ENCODE measurements around the gene EMSY.

EMSY gene

DNA sequence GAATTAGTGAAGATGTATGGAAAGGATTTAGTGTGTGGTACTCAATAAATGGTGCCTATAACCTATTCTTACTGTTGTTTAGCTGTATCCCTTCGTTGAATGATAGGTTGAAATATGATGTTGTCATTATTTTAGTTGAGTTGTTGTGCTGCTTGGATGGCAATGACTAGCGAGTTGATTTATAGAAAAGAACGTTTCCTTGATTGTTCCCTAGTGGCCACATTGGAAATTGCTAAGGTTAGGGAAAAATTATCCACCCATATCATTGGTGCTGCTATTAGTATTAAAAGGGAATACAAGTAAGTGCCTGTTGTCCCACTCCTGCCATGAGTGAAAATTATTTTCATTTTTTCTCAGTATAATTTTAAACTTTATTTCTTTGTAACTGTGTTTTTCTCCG lies 14.5 kb downstream of the EMSY start:
- no peak for DNase-seq

DNA sequence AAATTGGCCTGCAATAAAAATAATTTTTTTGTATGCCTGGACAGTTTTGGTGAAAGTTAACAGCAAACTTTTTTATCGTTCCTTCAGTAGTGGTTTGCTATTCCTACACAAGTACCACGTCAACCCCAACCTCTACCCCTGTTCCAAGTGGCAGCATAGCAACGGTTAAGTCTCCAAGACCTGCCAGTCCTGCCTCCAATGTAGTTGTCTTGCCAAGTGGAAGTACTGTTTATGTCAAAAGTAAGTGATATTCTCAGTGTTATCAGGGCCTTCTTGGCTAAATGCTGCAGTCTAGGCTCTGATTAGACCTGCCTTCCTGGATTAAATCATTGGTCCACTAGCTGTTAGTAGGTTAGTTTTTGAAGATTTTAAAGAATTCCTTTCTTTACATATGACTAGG lies 15.0 kb downstream of the EMSY start:
- DNase-seq = no peak

DNA sequence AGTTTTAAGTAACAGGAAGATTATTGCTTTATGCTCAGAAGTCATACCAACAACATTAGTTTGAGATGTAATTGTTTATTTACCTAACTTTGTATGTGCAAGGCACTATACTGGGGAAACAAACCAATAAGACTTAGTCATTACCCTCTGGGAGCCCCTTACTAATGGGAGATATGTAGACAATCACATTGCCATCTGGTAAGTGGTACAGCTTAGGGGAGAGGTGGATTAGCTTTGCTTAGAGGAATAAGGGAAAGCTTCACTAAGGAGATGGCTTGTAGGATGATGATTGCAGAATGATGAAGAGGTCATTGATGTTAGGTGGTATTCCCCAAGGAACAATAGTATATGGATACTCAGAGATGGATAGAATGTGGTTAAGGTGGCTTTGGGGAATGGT lies 17.5 kb downstream of the EMSY start:
- DNase-seq = no peak

DNA sequence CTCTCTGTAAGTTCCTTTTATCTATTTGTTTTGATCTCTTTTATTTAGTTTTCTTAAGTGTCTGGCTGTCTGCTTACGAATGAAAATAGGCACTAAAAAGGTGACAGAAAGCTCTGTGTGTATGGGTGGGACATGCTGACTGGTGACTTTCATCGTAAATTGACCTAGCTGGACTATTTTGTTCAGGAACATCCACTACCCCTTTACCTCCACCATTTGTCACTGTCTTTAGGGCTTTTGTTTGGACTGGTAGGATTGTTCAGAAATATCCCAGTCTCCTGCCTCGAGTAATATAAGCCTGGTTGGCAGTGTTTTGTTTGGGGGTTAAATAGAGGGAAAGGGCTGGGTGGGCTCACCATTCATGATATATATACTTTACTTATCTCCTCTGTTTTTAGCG lies 20.9 kb downstream of the EMSY start:
- DNase-seq = no peak

DNA sequence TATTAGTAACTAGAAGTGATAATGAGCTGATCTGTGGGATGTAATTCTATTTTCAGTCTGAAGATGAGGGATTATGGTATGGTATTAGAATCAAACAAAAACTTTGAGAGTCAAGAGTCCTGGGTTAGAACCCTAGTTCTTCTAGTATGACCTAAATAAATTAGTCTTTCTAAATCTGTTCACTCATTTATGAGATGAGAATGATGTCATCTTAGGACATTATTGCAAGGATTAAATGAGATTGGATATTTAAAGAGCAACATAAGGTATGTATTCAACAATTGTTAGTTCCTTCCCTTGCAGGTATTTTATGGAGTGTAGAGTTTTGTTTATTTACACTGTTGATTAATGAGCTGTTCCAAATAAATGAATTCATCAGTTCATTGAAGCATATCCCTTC lies 21.8 kb downstream of the EMSY start:
- no peak for DNase-seq

DNA sequence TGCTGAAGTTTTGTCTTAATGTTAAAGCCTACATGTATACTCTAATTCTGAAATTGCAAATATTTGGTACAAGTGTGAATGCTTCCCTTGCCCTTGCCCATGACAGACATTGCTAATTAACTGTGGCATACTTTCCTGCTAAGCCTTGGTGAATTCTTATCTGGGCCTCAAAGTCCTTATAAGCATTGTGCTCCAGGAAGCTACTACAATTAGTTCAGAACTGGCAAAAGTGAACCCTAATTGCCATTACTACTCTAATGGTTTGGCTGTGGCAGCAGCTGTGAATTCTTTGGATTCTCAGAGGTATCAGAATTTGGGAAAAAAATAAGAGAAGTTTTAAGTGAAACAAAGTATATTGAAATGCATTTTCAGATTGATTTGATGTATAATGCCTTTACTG lies 24.3 kb downstream of the EMSY start:
- DNase-seq = no peak

DNA sequence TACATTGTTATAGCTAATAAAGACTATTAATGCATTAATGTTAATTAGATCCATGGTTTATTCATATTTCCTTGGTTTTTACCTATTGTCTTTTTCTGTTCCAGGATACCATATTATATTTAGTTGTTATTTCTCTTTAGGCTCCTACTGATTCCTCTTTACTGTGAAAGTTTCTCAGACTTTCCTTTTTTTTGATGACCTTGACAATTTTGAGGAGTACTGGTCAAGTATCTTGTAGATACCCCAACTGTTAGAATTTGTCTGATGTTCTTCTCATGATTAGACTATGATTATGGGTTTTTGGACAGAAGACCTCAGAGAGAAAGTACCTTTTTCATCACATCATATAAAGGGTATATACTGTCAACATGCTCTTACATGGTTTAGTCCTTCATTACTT lies 26.6 kb downstream of the EMSY start:
- no peak for DNase-seq

DNA sequence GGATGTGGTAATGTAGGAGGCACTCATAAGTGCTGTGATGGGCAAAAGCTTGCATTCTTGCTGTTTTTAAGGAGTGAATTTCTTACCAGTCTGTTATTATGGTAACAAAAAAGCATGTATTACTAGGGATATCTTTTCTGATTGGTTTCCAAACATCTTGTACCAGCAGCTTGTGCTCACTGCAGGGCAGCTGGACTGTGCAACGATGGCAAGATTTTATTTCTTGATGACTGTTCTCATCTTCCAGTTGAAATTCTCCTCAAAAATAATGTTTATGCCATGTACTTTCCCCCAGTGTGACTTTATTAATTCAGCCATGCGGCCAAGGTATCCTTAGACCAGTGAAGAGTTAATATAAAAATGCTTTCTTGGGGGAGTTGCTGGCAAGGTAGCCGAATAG lies 35.4 kb downstream of the EMSY start:
- DNase-seq = no peak

DNA sequence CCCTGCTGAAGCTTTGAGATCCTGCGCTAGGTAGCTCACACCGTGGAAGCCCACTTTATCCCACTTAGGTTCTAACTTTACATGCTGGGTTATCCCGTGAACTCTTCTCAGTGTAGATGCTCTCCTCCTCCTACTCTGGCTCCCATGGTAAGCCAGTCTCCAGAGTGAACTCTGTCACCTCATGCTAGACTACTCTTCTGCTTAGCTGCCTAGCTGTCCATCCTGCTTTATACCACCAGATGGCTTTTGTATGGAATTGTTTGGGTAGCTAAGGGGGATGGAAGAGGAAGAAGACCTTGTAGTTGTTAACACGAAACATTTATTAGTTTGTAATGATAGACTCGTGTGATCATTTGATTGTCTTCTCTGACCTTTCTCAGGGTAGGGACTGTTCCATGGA lies 46.8 kb downstream of the EMSY start:
- no peak for DNase-seq

DNA sequence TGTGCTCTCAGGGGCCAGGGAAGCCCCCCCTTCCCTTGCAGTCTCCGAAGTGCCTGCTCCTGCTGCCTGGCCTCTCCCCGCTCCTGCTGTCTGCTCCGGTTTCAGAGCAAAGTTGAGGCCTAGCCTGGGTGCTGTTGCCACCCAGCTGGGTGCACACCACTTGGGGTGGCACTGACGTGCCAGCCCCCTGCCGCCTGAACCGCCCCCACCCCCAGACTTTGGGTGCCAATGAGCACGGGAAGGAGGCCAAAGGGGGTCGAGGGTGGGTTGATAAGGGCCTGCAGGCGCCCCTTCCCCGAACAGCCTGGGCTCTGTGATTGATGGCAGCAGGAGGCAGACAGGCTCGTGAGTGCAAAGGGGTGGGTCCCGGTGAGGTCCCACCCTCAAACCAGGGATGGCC lies 48.2 kb downstream of the EMSY start:
- DNase-seq = no peak

DNA sequence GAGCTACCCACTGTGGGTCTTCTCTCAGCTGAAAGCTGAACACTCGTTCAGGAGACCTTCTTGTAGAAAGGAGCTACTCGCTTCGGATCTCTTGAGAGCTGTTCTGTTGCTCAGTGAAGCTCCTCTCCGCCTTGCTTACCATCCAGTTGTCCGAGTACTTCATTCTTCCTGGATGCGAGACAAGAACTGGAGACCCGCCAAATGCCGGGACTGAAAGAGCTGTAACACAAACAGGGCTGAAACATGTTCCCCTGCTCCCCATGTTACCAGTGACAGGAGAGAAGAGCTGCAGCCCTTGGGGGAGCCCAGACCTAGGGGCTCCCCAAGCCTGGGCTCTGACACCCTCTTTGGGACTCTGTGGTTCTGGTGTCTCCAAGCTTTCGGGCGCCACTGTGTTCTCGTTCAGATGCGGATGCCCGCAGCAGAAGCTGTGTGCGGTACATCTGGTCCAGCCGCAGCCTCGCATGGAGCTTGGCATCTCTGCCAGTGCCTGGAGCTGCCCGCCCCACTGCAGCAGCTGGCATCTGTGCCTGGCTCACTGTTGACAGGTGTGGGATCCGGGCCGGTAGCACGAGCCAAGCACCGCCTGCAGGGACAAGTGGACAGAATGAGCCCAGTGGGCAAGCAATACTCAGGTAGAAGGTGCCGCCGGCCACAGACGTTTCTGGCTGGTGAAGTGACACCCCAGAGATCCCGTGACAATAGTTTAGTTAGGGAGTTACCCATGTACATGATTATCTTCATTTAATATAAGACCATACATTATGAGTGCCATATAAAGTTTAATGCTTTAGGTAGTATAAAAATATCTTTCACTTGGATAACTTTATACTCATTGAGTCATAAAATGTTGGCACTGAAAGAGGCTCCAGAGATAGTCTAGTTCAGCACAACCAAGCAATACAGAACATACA lies 49.1 kb downstream of the EMSY start:
- DNase-seq = no peak

DNA sequence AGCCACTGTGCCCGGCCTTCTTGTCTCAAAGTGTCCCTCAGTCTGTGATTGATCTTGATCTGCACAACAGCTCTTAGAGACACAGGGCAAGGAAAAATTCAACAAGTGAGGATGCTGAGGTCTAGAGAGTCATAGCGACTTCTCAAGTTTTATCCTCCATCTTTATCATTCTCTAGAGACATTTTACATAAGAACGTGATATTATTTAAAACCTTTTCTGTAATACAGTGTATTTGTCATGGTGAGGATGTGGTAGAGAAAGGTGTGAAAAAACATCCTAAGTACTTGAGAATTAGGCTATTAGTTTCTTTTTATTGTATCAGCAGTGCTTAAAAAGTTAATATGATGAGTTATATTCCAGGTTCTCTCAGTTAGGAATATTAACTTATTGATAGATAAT lies 50.2 kb downstream of the EMSY start:
- DNase-seq = no peak

DNA sequence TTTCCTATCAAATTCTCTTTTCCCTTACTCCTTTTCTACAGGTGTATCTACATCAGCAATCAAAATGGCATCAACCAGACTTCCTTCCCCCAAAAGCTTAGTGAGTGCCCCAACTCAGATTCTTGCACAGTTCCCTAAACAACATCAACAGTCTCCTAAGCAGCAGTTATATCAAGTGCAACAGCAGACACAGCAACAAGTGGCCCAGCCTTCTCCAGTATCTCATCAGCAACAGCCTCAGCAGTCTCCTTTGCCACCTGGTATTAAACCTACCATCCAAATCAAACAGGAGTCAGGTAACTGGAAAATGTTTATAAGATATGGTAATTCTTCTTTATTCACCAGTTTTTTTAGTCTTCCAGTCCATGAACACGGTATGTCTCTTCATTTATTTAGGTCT lies 51.4 kb downstream of the EMSY start:
- DNase-seq = no peak

DNA sequence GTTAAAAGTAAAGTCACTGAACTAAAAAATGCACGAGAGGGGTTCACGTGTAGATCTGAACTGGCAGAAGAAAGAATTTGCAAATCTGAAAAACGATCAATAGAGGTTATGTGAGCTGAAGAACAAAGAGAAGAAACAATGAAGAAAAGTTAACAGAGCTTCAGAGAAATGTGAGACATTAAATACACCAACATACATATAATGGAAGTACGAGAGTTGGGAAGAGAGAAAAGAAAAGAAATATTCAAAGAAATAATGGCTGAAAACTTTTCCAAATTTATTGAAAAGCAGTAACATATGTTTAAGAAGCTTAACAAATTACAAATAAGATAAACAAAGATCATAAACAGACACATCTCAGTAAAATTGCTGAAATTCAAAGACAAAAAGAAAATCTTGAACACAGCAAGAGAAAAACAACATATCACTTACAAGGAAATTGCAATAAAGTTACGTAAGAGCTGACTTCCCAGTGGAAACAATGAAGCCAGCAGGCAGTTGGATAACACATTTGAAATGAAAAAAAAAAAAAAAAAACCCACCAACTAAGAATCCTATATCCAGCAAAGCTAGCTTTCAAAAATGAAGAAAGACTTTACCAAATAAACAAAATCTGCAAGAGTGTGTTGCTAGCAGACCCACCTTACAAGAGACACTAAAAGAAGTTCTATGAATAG lies 56.8 kb downstream of the EMSY start:
- DNase-seq = no peak

DNA sequence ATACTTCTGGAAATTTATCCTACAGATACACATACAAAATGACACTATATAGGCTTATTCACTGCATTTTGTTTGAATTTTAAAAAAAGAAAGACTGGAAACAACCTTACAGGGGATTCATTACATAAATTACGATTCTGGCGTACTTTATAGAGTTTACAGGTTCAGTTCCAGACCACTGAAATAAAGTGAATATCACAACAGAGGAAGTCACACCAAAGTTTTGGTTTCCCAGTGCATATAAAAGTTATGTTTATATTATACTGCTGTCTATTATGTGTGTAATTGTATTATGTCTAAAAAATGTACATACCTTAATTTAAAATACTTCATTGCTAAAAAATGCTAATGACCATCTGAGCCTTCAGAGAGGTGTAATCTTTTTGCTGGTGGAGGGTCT lies 62.0 kb downstream of the EMSY start:
- no peak for DNase-seq

DNA sequence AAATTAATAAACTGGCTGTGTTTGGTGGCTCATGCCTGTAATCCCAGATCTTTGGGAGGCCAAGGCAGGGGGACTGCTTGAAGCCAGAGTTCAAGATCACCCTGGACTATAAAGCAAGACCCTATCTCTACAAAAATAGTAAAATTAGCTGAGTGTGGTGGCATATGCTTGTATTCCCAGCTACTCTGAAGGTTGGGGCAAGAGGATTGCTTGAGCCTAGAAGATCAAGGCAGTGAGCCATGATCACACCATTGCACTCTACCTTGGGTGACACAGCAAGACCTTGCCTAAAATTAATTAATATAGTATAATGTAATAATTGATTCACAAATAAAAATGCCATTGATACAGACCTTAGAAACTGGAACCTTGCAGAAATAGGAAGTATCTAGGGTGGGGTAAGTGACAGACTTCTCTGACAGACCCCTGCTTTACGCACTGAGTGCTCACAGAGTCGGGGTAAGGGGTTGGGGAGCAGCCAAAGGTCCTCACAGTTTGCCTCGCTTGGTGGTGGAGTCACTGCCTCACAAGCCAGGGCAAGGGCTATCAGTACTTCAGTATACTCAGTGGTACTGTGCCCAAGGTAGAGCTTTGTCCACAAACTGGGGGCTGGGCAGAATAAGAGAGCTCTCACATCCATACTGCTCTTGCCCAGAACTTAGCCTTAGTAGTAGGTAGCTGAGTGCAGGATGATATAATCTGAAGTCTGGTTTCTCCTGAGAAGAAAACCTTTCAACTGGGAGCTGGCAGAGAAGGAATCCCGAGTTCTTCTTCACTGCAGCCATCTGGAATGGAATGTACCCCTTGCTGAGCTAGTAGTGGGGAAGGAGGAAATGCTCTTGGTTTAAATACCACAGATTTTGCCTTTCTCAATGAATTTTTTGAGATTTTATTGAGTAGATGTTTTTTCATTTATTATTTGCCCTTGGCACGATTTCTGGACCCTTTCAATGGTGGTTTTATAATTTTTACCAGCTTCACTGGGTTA lies 65.5 kb downstream of the EMSY start:
- DNase-seq = no peak

DNA sequence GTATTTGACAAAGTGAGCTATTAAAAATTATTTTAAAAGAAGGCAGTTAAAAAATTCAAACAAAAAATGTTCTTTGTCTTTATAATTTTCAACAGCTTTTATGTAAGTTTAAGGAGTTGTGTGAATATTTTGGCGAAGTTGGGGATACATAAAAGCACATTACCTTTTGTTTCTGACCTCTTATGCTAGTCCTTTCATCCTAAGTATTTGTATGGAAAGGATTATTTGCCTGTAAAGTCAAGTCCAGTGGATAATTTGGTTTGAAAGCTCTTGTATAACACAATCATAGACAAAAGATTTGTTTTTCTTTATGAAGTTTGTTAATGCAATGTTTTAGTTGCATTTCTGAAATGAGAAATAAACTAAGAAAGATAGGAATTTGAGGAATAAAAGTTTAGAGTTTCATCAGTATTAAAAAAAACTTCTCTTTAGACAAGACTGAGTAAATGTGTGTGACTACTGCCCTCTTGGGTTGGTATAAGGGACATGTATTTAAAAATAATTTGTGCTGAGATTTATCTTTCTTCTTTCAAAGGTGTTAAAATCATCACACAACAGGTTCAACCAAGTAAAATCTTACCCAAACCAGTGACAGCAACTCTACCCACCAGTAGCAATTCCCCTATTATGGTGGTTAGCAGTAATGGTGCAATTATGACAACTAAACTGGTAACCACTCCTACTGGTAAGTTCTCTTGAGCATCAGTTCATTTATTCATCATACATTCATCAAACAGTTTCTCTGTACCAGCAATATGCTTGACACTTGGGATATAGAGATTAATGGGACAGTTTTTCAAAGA lies 68.2 kb downstream of the EMSY start:
- no peak for DNase-seq

DNA sequence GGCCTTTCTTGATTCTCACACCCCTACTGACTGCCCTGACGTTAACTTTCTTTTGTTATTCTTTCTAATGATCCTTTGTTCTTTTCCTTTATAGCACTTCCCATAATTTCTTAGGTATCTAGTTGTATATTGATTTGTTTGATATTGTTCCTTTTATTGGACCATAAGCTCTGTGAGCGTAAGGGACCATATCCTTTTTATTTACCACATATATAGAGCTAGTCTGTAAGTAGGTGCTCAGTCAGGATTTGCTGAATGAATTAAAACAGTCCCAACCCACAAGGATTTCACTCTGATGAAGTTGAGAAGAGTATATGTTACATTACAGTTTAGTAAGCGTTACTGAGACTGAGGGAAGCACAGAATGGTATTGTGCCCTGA lies 68.8 kb downstream of the EMSY start:
- DNase-seq = no peak

DNA sequence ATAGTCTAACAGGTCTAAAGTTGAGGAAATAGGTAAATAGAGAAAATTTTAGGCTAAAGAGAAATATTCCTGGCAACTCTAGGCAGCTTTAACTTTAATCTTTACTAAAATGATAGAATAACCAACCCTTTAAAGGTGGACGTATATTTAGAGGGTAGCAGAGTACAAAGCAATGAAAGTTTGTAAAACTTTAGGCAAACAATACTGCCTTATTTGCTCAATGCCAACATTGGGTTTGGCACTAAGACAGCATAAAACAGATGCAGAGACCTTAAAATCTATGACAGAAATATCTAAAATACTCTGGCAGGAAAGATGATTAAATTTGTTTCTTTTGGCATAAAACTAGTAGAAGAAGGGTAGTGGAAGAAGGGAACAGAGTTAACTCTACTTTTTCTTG lies 70.7 kb downstream of the EMSY start:
- no peak for DNase-seq

DNA sequence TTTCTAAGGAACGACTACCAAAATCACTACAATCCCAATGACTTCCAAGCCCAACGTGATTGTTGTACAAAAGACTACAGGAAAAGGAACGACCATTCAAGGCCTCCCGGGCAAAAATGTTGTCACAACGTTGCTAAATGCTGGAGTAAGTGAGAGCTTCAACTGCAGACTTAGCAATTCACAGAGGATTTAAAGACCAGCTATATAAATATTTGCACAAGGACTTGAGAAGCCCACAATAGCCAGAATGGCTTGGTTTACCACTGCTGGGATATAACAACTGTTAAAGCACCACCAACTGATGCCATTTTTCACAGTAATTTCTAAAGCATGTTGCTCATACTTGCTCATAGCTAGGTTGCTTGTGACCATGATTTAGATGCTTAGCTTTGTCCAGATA lies 78.3 kb downstream of the EMSY start:
- DNase-seq = no peak

DNA sequence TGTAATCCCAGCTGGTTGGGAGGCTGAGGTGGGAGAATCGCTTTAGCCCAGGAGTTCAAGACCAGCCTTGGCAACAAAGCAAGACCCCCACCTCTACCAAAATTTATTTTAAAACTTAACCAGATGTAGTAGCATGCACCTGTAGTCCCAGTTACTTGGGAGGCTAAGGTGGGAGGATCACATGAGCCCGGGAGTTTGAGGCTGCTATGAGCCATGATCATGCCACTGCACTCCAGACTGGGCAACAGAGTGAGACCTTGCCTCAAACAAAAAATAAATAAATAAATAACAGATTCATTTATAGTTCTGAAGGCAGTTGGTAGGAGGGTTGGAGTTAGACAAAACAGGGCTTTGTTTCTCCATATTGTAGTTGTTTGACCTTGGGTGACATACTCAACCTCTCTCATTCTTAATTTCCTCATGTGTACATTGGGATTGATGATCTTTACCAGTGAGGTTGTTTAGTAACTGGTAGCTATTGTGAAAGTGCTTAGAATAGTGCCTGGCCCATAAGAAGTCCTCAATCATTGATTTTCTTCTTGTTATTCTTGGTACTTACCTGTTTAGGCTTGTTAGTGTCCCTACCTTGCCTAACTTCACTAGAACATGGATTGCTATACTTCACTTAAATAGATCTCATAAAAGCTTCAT lies 79.1 kb downstream of the EMSY start:
- no peak for DNase-seq

DNA sequence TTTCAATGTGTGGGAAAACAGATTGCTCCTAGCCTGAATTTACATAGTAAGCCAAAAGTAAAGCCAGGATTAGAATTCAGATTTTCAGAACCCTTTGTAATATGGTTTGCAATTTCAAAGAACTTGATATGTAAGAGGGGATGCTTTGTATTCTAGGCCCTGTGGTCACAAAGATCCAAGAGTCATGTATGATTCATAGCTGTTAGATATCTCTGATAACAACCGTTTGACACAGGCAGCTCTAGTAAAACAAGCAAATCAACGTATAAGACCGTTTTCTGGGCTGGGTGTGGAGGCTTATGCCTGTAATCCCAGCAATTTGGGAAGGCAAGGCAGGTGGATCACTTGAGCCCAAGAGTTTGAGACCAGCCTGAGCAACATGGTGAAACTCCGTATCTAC lies 79.6 kb downstream of the EMSY start:
- DNase-seq = no peak

All from activated CD4-positive, alpha-beta T cell treated with anti-CD3 and anti-CD28 coated beads, Interleukin-2, amount 50 U/mL, for 48 hours (primary cell).